HCT116 (cell line): ENCODE measurements around the gene WWOX. TPM values are rescaled to one million over a fixed set of nuclear protein-coding genes. Genes with fewer than 3 reads are reported as not detected.

ENCODE experiments used
- ATAC-seq: fragments of 200-7000 bp; cut with Tn5 transposase; 2 replicates; pipeline ENCODE4 v1.9.1; 2020; ENCODE audit warnings: mild to moderate bottlenecking, moderate library complexity
- BruUV-seq: library from RNA; stranded (reverse); fragments of 400-500 nt; replicated peaks from 2 replicates; lab custom pipeline; 2021; lab: Mats Ljungman, UMichigan
- CTCF ChIA-PET: fragments of 300-600 bp; sonication (Branson Sonifier 250); formaldehyde crosslinking; loops from one replicate; lab custom pipeline; 2021; ENCODE audit warnings: antibody characterized with exemption; lab: Charles Lee
- POLR2A ChIA-PET: fragments of 300-600, 350-600 bp; sonication (Branson Sonifier 250); formaldehyde crosslinking; loops from one replicate; lab custom pipeline; 2021; ENCODE audit warnings: antibody characterized with exemption; lab: Charles Lee
- RAD21 ChIA-PET, 2 experiments: fragments of 300-600 bp; sonication (Branson Sonifier 250); formaldehyde crosslinking; loops; one replicate each; lab custom pipeline; 2023; ENCODE audit warnings: low total read pairs in 2 of 2; ENCODE audit not compliant: uncharacterized antibody in 2 of 2, unreplicated experiment in 2 of 2, low non-redundant PET in 1 of 2; lab: Charles Lee
- DNase-seq: peaks from one replicate; pipeline ENCODE4 v3.0.0-alpha.2; 2010; ENCODE audit warnings: low read depth, low spot score
- H2AFZ ChIP-seq: fragments of 200-600 bp; shearing (Covaris generic), sonication (generic); 2 replicates; pipeline ENCODE4 v1.6.1; 2017; ENCODE audit warnings: low read depth, mixed run types, mixed read lengths, antibody characterized with exemption, low read length; ENCODE audit not compliant: poor library complexity, severe bottlenecking
- H3K27ac ChIP-seq: 2 replicates; pipeline ENCODE4 v1.5.1; 2012; ENCODE audit warnings: low read depth, low read length
- H3K27me3 ChIP-seq: fragments of 200-600 bp; sonication (generic); 2 replicates; pipeline ENCODE4 v1.6.1; 2016; ENCODE audit warnings: mixed run types, low read length, mixed read lengths; ENCODE audit not compliant: insufficient read depth
- H3K36me3 ChIP-seq, 2 experiments: fragments of 200-500 bp in 1 of 2; fragments of 200-600 bp in 1 of 2; sonication (Bioruptor generic) in 1 of 2; sonication (generic) in 1 of 2; 2 replicates each; pipeline versions ENCODE4 v1.5.1 to v1.6.1; 2014 to 2016; ENCODE audit warnings: low read length in 2 of 2, inconsistent platforms in 1 of 2, mixed read lengths in 1 of 2, mixed run types in 1 of 2; ENCODE audit not compliant: insufficient read depth in 2 of 2, control insufficient read depth in 1 of 2
- H3K4me1 ChIP-seq, 2 experiments: fragments of 200-600 bp in 1 of 2; sonication (generic) in 1 of 2; 2 replicates each; pipeline versions ENCODE4 v1.5.1 to v1.6.1; 2012 to 2017; ENCODE audit warnings: low read length in 2 of 2, inconsistent platforms in 1 of 2, mild to moderate bottlenecking in 1 of 2, mixed read lengths in 1 of 2, mixed run types in 1 of 2, moderate library complexity in 1 of 2; ENCODE audit not compliant: insufficient read depth in 2 of 2, control insufficient read depth in 1 of 2
- H3K4me2 ChIP-seq: fragments of 200-600 bp; sonication (generic); 2 replicates; pipeline ENCODE4 v1.6.1; 2017; ENCODE audit warnings: mixed run types, low read length, mixed read lengths
- H3K4me3 ChIP-seq, 2 experiments: fragments of 200-600 bp in 1 of 2; sonication (generic) in 1 of 2; replicated peaks in 1 of 2; 2 replicates each; pipeline ENCODE4 v1.5.1; 2011 to 2016; ENCODE audit warnings: low read length in 2 of 2, control low read depth in 1 of 2, low read depth in 1 of 2, mild to moderate bottlenecking in 1 of 2, mixed read lengths in 1 of 2, mixed run types in 1 of 2
- H3K79me2 ChIP-seq: fragments of 200-600 bp; sonication (generic); 2 replicates; pipeline ENCODE4 v1.6.1; 2017; ENCODE audit warnings: mild to moderate bottlenecking, mixed run types, low read length, moderate library complexity, mixed read lengths; ENCODE audit not compliant: insufficient read depth
- H3K9ac ChIP-seq: fragments of 200-600 bp; sonication (generic); 2 replicates; pipeline ENCODE4 v1.6.1; 2016; ENCODE audit warnings: low read length, mixed read lengths
- H3K9me2 ChIP-seq: fragments of 200-600 bp; sonication (generic), shearing (Covaris generic); 2 replicates; pipeline ENCODE4 v1.6.1; 2017; ENCODE audit warnings: mixed run types, mild to moderate bottlenecking, moderate library complexity; ENCODE audit not compliant: insufficient read depth
- H3K9me3 ChIP-seq, 2 experiments: fragments of 200-500 bp in 1 of 2; fragments of 200-600 bp in 1 of 2; sonication (Bioruptor generic) in 1 of 2; sonication (generic) in 1 of 2; 2 replicates each; pipeline ENCODE4 v1.6.1; 2014 to 2017; ENCODE audit warnings: low read length in 2 of 2, mixed read lengths in 2 of 2, inconsistent platforms in 1 of 2, low read depth in 1 of 2, mild to moderate bottlenecking in 1 of 2, mixed run types in 1 of 2, moderate library complexity in 1 of 2; ENCODE audit not compliant: control insufficient read depth in 1 of 2, insufficient read depth in 1 of 2
- H4K20me1 ChIP-seq: fragments of 200-600 bp; sonication (generic), shearing (Covaris generic); 2 replicates; pipeline ENCODE4 v1.6.1; 2017; ENCODE audit warnings: mixed run types, mild to moderate bottlenecking, moderate library complexity; ENCODE audit not compliant: insufficient read depth
- ATF3 ChIP-seq: IDR thresholded peaks from 2 replicates; pipeline ENCODE4 v1.6.1; 2012
- CBX3 ChIP-seq: IDR thresholded peaks from 2 replicates; pipeline ENCODE4 v1.6.1; 2012; ENCODE audit warnings: low read depth
- CEBPB ChIP-seq: IDR thresholded peaks from 2 replicates; pipeline ENCODE4 v1.6.1; 2012; ENCODE audit warnings: low read depth
- EGR1 ChIP-seq: IDR thresholded peaks from 2 replicates; pipeline ENCODE4 v1.6.1; 2012; ENCODE audit warnings: low read depth
- EZH2 ChIP-seq: fragments of 200-600 bp; sonication (generic); IDR thresholded peaks from 2 replicates; pipeline ENCODE4 v1.6.1; 2017; ENCODE audit warnings: antibody characterized with exemption, mixed run types
- POLR2A ChIP-seq: IDR thresholded peaks from 2 replicates; pipeline ENCODE4 v1.7.0; 2011; ENCODE audit warnings: borderline replicate concordance; ENCODE audit not compliant: insufficient read depth, insufficient read length; ENCODE audit errors: extremely low read depth
- POLR2AphosphoS5 ChIP-seq: IDR thresholded peaks from 2 replicates; pipeline ENCODE4 v1.6.1; 2011; ENCODE audit warnings: mild to moderate bottlenecking, low read depth, low read length, moderate library complexity
- RAD21 ChIP-seq: IDR thresholded peaks from 2 replicates; pipeline ENCODE4 v1.6.1; 2012; ENCODE audit warnings: low read depth, mild to moderate bottlenecking
- SIN3A ChIP-seq: IDR thresholded peaks from 2 replicates; pipeline ENCODE4 v1.6.1; 2012; ENCODE audit warnings: low read depth
- SP1 ChIP-seq: IDR thresholded peaks from 2 replicates; pipeline ENCODE4 v1.6.1; 2012; ENCODE audit warnings: low read depth
- SRF ChIP-seq: IDR thresholded peaks from 2 replicates; pipeline ENCODE4 v1.6.1; 2012; ENCODE audit warnings: low read depth
- TCF7L2 ChIP-seq: IDR thresholded peaks from 2 replicates; pipeline ENCODE4 v1.7.0; 2011; ENCODE audit warnings: borderline replicate concordance, inconsistent platforms; ENCODE audit not compliant: insufficient read depth, insufficient read length; ENCODE audit errors: extremely low read depth
- YY1 ChIP-seq: IDR thresholded peaks from 2 replicates; pipeline ENCODE4 v1.6.1; 2011; ENCODE audit warnings: low read length, low read depth, moderate library complexity, mild to moderate bottlenecking; ENCODE audit not compliant: insufficient replicate concordance; ENCODE audit errors: extremely low read depth
- ZBTB33 ChIP-seq: IDR thresholded peaks from 2 replicates; pipeline ENCODE4 v1.6.1; 2011; ENCODE audit warnings: mild to moderate bottlenecking, low read length, moderate library complexity; ENCODE audit not compliant: insufficient replicate concordance; ENCODE audit errors: extremely low read depth
- ZFX ChIP-seq: fragments of 450-650 bp; IDR thresholded peaks from 2 replicates; pipeline ENCODE4 v1.6.1; 2017
- ZNF274 ChIP-seq: fragments of 200-500 bp; sonication (Bioruptor generic); IDR thresholded peaks from 2 replicates; pipeline ENCODE4 v1.6.1; 2014; ENCODE audit warnings: mild to moderate bottlenecking, low read depth, low read length, inconsistent platforms
- intact Hi-C: fragments of 100-400 bp; cut with micrococcal nuclease; formaldehyde crosslinking; loops from 2 replicates; pipeline ENCODE4 v1.10.0; 2022
- total RNA-seq: library from RNA; stranded (reverse); gene quantifications from one replicate; pipeline ENCODE4 v1.2.1, GENCODE V29; 2021; ENCODE audit not compliant: unreplicated experiment

The WWOX gene
- total RNA-seq, 1 experiment from 2014 or later, result 13.7 TPM

- ATAC-seq (no peak), DNase-seq (no peak)
- H3K9me3 ChIP-seq, result no peaks in the 10 kb centered on the region
- no peak overlapping the region for H3K27ac ChIP-seq
- no peak overlapping the region for H3K9ac ChIP-seq
- H2AFZ ChIP-seq, result no peak overlapping the region
- no TSS peak for BruUV-seq
- intact Hi-C loops, result no loop called here
- RAD21 ChIA-PET, result no interaction called here
- no peaks in the 10 kb centered on the region for H4K20me1 ChIP-seq
- H3K79me2 ChIP-seq, result no peaks in the 10 kb centered on the region
- H3K4me2 ChIP-seq, result no peak overlapping the region
- H3K9me2 ChIP-seq, result no peaks in the 10 kb centered on the region
- TF ChIP-seq RAD21 (no peak), TCF7L2 (no peak), SIN3A (no peak), POLR2AphosphoS5 (no peak), ZNF274 (no peak), SRF (no peak), POLR2A (no peak), EZH2 (no peak), SP1 (no peak), CEBPB (no peak), ZFX (no peak), YY1 (no peak), ATF3 (no peak), CBX3 (no peak), ZBTB33 (no peak), EGR1 (no peak)
- POLR2A ChIA-PET, result no interaction called here
- no peaks in the 10 kb centered on the region for H3K4me1 ChIP-seq
- CTCF ChIA-PET, result no interaction called here
- no peak overlapping the region for H3K4me3 ChIP-seq
- H3K36me3 ChIP-seq, result no peaks in the 10 kb centered on the region
- no peaks in the 10 kb centered on the region for H3K27me3 ChIP-seq
Observed at GRCh38 chr16:78218279-78218678, 118.8 kb downstream of the WWOX start.
